GM19452 (cell line): ENCODE data around the gene SLC38A11.
A peak's percentile ranks its signal among the peaks of the same experiment; 100 is the strongest.
"Not testable (repeated sequence)": the region's sequence is repeated elsewhere in the genome, so short reads cannot be mapped to it uniquely, and the experiment has no call there.

ENCODE experiments used
- ATAC-seq: cut with Tn5 transposase; IDR thresholded peaks from one replicate; pipeline ENCODE4 v1.9.1; 2021; ENCODE audit not compliant: unreplicated experiment

The SLC38A11 gene, protein sequence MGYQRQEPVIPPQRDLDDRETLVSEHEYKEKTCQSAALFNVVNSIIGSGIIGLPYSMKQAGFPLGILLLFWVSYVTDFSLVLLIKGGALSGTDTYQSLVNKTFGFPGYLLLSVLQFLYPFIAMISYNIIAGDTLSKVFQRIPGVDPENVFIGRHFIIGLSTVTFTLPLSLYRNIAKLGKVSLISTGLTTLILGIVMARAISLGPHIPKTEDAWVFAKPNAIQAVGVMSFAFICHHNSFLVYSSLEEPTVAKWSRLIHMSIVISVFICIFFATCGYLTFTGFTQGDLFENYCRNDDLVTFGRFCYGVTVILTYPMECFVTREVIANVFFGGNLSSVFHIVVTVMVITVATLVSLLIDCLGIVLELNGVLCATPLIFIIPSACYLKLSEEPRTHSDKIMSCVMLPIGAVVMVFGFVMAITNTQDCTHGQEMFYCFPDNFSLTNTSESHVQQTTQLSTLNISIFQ

DNA sequence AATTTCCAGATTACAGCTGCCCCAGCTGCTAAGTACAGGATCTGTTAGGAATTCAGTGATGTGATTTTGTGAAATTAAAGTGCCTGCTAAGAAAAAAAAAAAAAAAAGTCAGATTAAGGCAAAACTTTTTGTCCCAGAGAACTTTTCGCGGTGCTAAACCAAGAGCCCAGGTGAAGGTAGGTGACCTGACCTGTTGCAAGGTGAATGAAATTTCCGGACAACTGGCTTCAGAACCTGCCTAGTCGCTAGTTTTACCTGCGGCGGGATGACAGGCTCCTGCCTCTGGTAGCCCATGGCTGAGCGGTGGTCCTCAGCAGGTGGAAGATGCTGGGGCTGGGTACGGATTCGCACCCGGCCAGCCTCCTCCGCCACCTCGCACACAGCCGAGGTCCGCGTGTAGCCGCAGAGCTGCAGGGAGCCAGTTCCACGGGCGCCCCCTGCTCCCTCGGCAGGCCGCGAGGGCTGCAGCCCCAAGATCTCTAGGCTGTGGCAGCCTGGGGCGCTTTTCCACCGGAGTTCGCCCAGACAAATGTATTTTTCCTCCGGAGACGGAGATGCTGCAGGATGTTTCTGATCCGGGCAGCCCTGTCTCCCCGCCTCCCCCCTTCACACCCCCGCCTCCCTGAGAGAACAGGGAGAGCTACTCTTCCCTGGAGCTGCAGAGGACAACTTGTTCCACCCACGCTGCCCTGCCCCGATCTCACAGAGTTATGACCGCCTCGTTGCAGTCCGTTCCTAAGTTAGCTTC, at the start of gene SLC38A11:
TSS of gene SLC38A11 (minus strand) at position 572 of the 748 bp plus-strand sequence. CDS start at position 294, 278 bp downstream.
- ATAC-seq = no peak

DNA sequence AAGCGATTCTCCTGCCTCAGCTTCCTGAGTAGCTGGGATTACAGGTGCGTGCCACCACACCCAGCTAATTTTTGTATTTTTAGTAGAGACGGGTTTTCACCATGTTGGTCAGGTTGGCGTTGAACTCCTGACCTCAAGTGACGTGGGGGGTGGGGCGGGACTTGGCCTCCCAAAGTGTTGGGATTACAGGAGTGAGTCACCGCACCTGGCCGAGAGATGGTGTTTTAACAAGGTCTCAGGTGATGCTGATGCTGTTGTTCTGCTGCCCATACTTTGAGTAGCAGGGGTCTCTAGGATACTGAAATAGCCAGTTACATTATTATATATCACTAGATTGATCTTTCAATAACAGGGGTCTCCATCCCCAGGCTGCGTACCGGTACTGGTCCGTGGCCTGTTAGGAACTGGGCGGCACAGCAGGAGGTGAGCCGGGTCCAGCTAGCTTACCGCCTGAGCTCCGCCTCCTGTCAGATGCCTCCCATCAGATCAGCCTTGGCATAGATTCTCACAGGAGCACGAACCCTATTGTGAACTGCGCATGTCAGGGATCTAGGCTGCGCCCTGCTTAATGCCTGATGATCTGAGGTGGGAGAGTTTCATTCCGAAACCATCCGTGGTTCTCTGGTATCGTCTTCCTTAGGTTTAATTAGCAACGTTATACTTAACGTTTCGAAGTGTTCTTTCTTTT, 48.3 kb upstream of the SLC38A11 start:
- ATAC-seq = no peak

DNA sequence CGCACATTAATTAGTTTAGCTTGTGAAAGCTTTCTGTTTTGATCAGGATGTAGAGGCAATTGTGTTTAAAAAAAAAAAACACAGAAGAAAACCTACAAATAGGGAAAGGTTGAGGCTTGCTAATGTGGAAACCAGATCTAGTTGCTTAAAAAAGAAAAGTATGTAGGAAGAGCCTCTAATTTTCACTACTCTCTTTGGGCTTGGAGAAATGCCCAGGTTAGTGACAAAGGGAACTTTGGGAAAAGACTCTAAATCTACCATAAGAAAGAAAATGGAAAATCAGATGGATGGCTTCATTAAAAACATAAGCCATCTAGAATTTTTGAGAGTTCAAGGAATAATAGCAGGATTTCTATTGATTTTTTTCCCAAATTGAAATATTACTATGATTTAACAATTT, 47.3 kb upstream of the SLC38A11 start:
- ATAC-seq = no peak

DNA sequence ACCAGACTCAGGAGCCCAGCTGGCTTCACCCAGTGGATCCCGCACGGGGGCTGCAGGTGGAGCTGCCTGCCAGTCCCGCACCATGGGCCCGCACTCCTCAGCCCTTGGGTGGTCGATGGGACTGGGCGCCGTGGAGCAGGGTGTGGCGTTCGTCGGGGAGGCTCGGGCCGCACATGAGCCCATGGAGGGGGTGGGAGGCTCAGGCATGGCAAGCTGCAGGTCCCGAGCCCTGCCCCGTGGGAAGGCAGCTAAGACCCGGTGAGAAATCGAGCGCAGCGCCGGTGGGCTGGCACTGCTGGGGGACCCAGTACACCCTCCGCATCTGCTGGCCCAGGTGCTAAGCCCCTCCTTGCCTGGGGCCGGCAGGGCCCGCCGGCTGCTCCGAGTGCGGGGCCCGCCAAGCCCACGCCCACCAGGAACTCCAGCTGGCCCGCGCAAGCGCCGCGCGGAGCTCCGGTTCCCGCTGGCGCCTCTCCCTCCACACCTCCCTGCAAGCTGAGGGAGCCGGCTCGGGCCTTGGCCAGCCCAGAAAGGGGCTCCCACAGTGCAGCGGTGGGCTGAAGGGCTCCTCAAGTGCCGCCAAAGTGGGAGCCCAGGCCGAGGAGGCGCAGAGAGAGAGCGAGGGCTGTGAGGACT, 39.5 kb upstream of the SLC38A11 start:
- not testable (repeated sequence) for ATAC-seq

DNA sequence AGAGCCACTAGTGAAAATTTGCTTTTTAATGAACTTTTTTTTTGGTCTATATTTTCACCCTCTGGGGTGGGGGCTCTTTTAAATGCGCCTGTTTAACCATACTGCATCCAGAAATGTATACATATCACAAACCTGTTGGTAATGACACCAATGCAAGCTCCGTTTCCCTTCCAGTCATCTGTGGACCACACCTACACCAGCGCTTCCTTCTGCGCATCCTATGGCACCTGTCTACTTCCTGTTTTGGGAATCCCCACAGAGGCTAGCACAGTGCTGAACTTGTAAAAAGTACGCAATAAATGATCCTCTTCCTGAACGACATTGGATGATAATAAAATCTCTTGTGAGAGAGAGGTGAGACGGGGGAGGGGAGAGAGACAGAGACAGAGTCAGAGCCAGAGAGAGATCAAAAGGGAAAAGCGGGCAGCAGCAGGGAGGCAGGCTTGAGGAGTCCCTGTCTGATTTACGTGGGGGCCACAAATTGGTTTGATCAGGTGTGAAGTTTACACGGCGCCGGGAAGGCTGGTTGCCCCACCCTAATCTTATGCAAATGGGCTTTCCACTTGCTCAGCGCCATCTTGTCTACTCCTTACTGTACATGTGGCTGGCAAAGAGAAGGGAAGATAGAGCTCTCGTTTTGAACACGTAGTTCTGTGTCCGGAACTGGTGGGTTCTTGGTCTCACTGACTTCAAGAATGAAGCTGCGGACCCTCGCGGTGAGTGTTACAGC, 38.1 kb upstream of the SLC38A11 start:
- ATAC-seq = no peak

DNA sequence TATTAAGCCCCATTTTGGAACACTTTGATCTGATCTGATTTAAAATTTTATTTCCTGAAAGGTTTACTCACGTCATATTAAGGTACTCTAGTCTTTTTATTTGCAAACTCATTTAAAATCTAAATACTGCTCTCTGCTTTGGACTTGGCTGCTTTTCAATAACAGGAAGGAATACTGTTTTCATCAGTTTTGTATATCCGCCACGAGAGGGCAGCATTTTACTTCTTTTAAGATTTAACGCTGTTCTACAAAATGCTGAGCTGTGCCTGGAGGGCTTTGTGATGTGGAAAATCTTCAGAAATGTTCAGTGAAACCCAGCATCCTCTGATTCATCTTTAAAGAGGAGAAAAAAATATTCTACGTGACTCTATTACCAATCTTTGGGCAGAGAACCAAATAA, 37.5 kb upstream of the SLC38A11 start:
- ATAC-seq = peak; percentile 70

DNA sequence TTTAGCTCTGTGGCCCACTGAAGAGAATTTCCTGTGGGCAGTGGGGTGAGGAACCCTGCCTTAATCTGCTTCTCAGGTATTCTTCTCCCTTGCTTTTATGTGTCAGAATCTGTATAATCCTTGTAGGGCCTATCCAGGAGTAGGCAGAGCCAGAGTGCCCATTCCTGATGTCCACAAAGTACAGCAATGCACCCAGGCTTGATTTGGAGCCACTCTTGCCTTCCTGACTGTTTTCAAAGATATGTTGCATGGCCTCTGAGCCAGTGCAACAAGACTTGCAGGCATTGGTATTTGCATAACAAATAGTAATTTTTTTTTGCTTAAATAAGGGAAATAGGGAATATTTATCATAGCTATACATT, 36.7 kb upstream of the SLC38A11 start:
- ATAC-seq = not testable (repeated sequence)

DNA sequence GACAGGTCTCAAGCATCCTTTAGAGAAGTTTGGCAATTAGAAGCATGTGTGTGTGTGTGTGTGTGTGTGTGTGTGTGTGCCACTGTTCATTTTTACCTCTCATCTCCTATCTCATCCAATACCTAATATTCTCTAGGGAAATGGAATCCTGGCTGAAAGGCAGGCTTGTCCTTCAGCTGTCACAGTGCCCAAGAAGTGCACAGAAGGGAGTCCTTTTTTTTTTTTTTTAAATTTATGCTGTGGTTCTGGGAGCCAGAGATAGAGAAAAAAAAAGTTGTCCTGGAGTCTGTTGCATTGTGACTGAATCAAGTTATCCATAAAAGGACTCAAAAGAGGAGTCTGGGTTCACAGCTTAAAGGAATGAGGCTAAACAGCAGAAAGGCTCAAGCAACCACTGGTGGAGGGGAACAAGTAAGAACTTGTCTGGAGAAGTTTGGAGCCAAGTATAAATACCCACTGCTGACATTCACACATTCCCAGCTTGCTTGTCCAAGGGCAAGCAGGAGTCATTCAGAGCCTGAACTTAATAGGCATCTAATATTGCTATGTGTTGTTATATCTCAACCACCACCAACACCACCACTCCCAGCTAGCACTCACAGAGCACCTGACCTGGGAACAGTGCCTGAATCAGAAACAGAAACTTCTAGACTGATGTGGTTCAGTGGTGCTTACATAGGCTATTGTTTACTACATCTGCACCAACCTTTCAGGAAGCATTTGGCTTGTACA, 36.2 kb upstream of the SLC38A11 start:
- ATAC-seq = peak; percentile 67

DNA sequence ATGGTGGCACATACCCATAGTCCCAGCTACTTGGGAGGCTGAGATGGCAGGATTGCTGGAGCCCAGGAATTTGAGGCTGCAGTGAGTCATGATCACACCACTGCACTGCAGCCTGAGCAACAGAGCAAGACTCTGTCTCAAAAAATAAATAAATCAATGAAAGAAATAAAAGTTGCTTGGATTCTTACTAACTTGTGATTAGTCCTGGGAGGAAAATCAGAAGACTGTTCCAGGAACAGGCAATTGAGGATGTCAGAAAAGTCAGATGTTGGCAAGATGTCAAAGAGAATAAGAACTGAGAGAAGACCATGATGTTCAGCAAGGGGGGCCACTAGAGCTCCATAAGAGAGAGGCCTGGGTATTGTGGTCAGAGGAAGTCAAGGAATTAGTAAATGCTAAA, 35.6 kb upstream of the SLC38A11 start:
- not testable (repeated sequence) for ATAC-seq

DNA sequence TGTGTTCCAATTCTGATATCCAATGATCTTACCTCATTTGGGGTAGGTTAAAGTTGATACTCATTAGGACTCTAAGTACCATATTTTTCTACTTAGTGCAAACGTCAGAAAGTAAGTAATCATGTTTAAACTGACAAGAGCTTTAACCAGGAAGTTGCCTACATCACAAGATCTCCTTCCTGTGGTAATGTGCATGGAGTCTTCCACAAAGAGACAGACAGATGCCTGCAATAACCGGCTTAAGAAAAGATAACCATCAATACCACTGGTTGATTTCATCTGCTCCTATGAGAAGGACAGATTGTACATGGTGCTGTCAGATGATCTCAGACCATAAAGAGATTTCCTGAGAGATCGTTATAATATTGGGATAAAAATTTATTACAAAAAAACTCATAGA, 33.5 kb upstream of the SLC38A11 start:
- ATAC-seq = not testable (repeated sequence)

DNA sequence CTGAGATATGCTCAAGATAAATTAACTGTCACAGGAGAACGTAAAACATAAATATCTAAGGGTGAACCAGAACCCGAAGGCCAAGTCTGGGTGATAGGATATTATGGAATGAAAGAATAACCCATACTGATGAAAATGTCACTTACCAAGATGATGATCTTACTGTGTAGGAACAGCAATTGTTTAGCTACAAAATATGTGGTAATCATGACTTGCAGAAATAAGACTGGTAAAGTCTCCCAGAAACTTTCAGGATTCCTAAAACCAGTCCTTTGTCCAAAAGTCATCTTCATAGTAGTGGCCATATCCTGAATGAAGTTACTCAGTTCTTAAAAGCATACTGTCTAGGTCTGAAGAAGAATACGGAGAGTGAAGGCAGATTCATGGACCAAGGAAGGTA, 30.7 kb upstream of the SLC38A11 start:
- not testable (repeated sequence) for ATAC-seq

DNA sequence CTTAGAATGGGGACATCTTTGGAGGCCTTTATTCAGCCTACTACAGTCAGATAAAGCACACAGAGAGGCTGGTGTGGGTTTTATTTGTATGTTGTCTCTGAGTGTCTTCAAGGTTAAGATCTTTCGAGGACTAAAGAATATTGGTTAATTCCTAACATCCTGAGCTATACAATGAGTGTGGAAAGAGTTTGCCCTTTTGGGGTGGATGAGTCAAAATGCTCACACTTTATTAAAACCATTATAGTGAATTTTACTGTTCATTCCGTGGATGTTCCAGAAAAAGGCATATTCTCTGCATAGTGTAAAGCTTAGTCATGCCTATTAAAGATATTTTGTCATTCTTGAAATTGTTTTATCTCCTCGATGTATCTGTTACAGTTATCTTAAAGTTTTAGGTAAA, 29.1 kb upstream of the SLC38A11 start:
- ATAC-seq = no peak

DNA sequence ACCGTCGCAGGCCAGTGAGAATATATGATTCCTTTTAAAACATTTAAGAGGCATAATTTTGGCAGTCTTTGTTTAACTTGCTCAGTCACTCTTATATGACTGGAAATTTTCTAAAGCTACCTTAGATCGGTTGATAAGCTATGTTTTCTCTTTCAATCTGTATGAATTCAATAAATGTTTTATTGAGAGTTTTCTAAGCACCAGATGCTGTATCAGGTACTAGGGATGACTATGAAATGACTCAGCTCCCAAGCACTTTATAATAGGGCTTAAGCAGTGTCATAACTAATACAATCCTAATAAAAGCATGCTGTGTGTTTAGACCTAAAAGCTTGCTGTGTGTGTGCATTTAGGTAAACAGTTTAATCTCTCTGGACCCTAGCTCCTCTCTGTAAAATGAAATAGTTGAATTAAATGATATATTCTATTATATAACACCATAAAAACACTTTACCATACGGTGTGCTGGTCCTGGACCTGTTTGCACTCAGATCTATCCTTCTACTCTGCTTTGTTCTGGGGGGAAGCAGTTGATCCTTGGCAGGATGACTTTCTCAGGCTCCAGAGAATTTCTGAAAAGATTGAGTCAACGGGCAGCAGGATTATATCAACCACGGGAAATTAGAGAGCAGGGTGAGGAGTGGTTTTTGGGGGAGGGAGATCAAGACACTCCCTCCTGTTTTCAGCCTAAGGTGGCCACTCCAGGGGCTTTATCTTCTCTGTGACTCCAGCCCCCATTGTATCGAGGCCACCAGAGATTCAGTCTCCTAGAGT, 26.1 kb upstream of the SLC38A11 start:
- ATAC-seq = no peak

DNA sequence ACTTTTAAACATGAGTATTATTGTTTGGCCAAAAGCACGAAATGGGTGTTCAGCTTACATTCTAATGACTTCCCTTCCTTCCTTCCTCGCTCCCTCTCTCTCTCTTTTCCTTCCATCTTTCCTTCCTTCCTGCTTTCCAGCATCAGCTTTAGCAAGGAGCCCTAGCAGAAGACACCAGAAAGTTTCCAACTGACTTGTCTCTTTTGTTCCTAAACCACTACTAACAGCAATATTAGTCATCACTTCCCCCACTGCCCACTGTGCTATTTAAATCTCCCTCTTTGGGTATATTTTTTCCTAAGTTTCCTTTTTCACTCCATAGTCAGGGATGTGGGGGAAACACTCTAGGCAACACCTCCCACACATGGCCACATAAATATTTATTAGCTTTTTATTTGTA, 25.4 kb upstream of the SLC38A11 start:
- not testable (repeated sequence) for ATAC-seq

DNA sequence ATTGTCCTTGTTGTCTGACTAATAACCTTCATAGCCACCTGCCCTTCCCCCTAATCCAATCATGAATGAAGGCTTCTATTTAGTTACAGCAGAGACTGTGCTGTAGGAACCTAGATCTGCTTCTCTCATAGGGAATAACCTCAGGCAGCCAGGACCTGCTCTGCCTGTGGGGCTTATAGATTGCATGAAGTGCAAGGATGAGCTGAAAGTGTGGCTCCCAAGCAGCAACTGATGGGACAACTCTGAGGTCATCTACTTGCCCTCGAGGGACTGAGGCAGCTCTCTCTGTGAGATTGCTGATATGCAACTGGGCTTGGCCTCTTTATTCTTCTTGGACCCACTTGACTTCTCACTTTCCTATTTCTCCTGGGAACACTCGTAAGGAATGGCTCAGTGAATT, 23.8 kb upstream of the SLC38A11 start:
- no peak for ATAC-seq

DNA sequence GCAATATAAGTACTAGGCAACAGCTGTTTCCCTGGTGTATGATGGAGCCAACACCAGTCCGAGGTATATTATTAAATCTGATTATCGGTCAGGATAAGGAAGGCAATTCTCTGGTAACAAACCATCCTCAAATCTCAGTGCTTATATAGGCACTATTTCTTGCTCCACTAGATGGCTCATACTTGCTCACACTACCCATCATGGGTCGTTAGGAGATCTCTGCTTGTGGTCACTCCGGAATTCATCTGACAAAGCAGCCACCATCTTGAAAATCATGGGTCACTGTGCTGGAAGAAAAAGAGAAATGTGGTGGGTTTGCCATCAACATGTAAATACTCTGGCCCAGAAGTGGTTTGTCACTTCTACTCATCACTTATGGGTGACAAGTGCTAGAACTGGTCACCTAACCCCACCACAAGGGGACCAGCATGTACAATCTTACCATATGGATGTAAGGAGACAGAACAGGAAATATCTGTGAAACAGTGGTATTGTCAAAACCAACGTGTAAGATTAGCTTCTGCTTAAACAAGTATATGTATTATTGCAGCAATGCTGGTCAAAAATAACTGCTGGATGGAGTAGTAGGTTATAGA, 21.6 kb upstream of the SLC38A11 start:
- ATAC-seq = not testable (repeated sequence)

DNA sequence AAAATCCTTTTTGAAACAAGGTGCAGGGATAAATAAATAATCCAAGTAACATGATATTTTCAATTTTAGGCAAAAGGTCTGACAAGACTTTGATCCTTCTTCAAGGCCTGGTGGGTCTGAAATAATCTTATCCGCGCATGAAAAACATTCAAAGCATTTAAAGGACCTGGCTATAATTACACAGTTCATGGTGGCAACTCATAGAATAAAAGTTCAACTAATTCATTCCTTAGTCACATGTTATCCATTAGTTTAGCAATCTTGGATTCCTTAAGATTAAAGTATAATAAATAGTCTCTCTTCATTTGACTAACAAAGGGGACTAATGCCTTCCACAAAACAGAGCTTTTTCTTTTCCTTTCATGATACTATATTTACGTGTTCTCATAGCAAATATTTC, 21.0 kb upstream of the SLC38A11 start:
- no peak for ATAC-seq

DNA sequence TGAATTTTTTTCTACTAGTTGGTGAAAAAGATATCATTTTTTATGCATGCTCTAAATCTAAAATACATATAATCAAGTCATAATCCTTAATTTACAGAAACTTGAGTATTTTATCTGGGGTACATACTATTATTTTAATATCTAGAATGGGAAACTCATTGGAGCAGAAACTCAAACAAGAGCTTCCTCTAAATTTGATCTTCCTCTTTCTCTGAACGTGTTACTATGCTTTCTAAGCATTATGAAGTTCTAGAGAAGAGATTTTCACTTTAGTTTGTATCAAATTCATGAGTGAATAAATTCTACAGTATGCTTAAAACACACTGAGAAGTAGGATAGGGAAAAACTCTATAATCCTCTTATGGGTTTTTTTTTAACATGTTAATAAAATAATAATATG, 20.6 kb upstream of the SLC38A11 start:
- no peak for ATAC-seq

DNA sequence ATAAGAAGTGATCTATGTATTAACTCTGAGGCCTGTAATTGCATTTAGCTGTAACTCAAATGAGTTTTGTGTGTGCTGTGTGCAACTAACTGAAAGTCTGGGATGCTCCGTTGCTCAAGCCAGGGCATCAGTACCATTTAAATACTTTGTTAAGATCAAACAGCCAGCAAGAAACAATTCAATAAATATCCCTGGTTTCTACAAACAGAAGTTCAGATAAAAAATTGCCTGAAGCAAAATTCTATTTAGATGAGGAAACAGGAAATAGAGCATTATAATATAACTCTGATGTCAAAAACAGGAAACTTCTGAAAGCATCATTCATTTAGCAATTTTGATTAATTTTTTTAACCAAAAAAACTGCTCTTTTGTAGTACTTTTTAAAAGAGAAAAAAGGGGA, 18.9 kb upstream of the SLC38A11 start:
- no peak for ATAC-seq
